ENCODE data around the gene ELMO1. TPM values are rescaled to one million over a fixed set of nuclear protein-coding genes. Genes with fewer than 3 reads are reported as not detected.

ELMO1 gene
- total RNA-seq, 1 donor from 2014 or later = 53.8 TPM

DNA sequence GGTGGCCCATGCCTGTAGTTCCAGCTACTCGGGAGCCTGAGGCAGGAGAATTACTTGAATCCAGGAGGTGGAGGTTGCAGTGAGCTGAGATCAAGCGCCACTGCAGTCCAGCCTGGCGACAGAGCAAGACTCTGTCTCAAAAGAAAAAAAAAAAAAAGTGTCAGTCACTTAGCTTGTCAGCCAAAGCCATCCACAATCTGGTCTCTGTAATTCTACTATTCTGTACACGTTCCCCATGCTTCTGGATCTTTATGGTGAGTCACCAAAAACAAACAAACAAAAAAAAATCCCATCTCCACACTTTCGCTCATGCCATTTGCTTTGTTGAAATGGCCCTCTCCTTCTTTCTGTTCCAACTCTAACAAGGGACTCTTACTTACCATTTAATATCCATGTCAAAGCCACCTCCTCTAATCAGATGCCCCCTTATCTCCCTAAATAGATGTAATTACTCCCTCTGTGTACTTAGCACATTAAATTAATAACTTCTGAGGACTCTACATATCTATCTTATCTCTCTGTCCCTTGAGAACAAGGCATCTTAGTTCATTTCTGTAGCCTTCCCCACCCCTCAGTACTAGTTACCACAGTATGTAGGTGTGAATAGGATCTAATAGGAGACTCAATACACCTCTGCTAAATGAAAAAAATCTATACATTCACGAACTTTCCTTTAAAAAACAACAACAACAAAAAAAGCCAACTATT is 128.4 kb downstream of the ELMO1 start:
- DNase-seq (no peak), ATAC-seq (no peak)
- H3K27ac ChIP-seq = no peak overlapping the region
- no peak overlapping the region for H3K4me3 ChIP-seq
- intact Hi-C loops (cut with DNase I) = no loop called here
- H3K36me3 ChIP-seq = no peaks in the 10 kb centered on the region
- no peaks in the 10 kb centered on the region for H3K9me3 ChIP-seq
- H3K4me1 ChIP-seq = peaks cover 27% of the 10 kb centered on the region
- TF ChIP-seq, protein P1, sequence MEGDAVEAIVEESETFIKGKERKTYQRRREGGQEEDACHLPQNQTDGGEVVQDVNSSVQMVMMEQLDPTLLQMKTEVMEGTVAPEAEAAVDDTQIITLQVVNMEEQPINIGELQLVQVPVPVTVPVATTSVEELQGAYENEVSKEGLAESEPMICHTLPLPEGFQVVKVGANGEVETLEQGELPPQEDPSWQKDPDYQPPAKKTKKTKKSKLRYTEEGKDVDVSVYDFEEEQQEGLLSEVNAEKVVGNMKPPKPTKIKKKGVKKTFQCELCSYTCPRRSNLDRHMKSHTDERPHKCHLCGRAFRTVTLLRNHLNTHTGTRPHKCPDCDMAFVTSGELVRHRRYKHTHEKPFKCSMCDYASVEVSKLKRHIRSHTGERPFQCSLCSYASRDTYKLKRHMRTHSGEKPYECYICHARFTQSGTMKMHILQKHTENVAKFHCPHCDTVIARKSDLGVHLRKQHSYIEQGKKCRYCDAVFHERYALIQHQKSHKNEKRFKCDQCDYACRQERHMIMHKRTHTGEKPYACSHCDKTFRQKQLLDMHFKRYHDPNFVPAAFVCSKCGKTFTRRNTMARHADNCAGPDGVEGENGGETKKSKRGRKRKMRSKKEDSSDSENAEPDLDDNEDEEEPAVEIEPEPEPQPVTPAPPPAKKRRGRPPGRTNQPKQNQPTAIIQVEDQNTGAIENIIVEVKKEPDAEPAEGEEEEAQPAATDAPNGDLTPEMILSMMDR (IDR thresholded peaks at IDR 0.05) = no peak
- no peaks in the 10 kb centered on the region for H3K27me3 ChIP-seq

DNA sequence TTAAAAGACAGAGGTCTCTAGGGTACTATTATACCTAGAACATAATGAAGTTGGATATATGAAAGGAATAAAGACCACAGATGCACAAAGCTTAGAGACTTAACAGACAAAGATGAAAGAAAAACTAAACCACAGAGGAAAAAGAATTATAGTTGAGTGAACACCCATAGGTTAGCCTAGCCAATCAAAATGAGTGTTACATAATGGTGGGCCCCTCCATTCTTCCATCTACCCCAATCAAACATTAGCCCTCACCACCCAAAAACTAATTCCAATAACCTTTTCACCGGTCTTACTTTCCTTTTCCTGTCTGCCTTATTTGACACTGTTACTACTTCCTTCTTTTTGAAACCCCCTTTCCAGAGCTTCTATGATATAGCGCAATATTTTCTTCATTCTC is 130.1 kb downstream of the ELMO1 start:
- TF ChIP-seq, protein P1 (IDR thresholded peaks at IDR 0.05) = no peak
- intact Hi-C loops (cut with DNase I) = no loop called here
- ATAC-seq (no peak), DNase-seq (no peak)
- no peaks in the 10 kb centered on the region for H3K27me3 ChIP-seq
- no peaks in the 10 kb centered on the region for H3K9me3 ChIP-seq
- H3K4me3 ChIP-seq = no peak overlapping the region
- peaks cover 28% of the 10 kb centered on the region for H3K4me1 ChIP-seq
- H3K36me3 ChIP-seq = no peaks in the 10 kb centered on the region
- H3K27ac ChIP-seq = no peak overlapping the region

DNA sequence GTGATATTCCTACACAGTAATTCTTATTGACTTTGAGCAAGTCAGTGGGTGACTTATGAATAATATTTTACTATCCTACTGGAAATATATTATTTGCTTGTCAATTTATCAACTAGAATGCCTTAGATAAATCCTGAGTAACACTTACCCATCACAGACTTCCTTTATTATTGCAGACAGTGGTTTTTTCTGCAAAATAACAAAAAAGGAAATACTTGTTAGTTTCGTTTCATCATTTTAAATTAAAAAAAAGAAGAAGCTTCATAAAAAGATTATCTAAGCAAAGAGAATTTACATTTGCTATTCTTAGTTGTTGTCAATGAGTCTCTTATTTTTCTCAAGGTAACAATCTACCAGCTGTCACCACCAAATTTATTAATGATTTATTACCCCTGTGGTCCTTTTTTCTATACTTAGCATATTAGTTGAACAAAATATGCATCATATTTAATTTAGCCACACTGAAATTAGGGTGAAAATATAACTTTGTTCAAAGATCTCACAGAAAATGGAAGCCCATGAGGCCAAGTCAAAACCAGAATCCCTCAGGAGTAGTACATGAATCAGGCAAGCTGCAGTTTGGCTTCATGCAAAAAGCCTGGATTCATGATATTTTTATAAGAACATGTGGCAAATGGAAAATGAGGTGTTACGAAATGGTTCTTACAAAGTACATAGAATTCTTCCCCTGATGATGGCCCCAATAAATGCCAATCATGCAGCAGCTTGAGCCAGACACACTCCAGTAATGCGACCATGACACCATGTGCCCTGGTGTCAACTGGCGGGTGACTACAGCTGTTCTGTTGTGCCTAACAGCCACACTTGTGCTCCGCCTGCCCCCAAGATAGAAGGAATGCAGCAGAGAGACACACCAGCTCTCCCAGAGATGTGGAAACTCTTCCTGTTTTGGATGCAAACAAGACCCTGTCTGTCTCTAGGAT is 132.6 kb downstream of the ELMO1 start:
- TF ChIP-seq, protein P1 (IDR thresholded peaks at IDR 0.05) = no peak
- Histone ChIP-seq H3K4me1 (peaks cover 33% of the 10 kb centered on the region), H3K36me3 (no peaks in the 10 kb centered on the region), H3K9me3 (no peaks in the 10 kb centered on the region), H3K27me3 (no peaks in the 10 kb centered on the region), H3K27ac (peak overlapping the region; percentile 34), H3K4me3 (no peak overlapping the region)
- intact Hi-C loops (cut with DNase I) = no loop called here
- ATAC-seq = peak; percentile 85
- no peak for DNase-seq

DNA sequence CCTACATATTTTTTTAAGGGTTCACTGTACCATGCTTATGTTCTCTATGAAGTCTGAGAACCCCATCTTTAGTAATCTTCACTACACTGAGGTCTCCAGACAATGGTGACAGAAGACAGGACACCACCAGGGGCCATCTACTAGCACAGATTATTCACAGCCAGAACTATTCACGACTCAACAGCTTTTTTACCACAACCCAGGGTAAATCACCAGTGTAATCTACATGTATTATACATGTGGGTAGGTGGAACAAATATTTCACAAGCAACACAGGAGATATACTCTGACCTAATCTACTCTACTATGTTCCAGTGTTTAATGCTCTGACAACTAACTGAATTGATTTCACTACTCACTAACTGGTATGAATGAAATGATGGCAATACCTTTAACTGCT is 136.1 kb downstream of the ELMO1 start:
- Histone ChIP-seq H3K27ac (no peak overlapping the region), H3K27me3 (no peaks in the 10 kb centered on the region), H3K36me3 (no peaks in the 10 kb centered on the region), H3K4me1 (peaks cover 32% of the 10 kb centered on the region), H3K4me3 (no peak overlapping the region), H3K9me3 (no peaks in the 10 kb centered on the region)
- intact Hi-C loops (cut with DNase I) = no loop called here
- TF ChIP-seq, protein P1 (IDR thresholded peaks at IDR 0.05) = no peak
- no peak for DNase-seq
- no peak for ATAC-seq

DNA sequence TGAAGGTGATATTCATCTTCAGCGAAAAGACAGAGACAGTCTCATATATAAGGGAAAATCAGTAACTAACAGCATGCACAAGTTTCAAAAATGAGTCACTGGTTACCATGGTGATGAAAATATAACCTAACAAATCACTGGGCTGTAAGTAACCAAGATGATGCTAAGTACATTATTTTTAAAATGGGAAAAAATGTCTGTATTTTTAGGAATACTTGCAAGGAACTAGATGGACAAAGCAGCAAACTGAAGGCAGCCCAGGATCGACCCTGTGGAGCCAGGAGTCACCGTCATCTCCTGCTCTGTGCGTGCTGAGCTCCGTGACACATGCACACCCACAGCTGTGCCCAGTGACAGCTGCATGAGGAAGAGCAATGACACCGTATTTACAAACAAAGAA is 137.3 kb downstream of the ELMO1 start:
- DNase-seq = no peak
- peak overlapping the region; percentile 47 for H3K27ac ChIP-seq
- TF ChIP-seq, protein P1 (IDR thresholded peaks at IDR 0.05) = no peak
- no peaks in the 10 kb centered on the region for H3K36me3 ChIP-seq
- H3K4me1 ChIP-seq = peaks cover 27% of the 10 kb centered on the region
- intact Hi-C loops (cut with DNase I) = no loop called here
- H3K27me3 ChIP-seq = no peaks in the 10 kb centered on the region
- H3K4me3 ChIP-seq = no peak overlapping the region
- peak; percentile 71 for ATAC-seq
- H3K9me3 ChIP-seq = no peaks in the 10 kb centered on the region
